Measurements from ENCODE around the gene RAP1GDS1.

The RAP1GDS1 gene

DNA sequence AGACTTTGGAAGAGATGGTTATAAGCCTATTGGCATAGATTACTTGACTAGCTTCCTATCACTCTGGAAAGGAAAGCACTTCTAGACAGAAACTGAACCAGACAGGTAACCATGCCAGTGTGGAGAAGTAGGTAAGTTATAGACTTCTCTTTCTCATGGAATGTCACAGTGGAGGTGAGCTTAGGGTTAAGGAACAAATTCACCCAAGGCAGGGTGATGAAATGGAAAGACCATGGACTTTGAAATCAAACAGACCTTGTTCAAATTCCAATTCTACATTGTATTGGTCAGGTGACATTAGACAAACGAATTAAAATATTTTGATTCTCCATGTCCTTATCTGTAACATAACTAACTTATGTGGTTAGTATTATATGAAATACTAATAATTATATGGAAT, 7.7 kb upstream of the RAP1GDS1 start:
- TF ChIP-seq, protein P1, sequence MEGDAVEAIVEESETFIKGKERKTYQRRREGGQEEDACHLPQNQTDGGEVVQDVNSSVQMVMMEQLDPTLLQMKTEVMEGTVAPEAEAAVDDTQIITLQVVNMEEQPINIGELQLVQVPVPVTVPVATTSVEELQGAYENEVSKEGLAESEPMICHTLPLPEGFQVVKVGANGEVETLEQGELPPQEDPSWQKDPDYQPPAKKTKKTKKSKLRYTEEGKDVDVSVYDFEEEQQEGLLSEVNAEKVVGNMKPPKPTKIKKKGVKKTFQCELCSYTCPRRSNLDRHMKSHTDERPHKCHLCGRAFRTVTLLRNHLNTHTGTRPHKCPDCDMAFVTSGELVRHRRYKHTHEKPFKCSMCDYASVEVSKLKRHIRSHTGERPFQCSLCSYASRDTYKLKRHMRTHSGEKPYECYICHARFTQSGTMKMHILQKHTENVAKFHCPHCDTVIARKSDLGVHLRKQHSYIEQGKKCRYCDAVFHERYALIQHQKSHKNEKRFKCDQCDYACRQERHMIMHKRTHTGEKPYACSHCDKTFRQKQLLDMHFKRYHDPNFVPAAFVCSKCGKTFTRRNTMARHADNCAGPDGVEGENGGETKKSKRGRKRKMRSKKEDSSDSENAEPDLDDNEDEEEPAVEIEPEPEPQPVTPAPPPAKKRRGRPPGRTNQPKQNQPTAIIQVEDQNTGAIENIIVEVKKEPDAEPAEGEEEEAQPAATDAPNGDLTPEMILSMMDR (IDR thresholded peaks at IDR 0.05; ENCODE audit: borderline replicate concordance, extremely low read depth, low read length, poor library complexity, severe bottlenecking), result no peak
- TF ChIP-seq EZH2 (IDR thresholded peaks at IDR 0.05; ENCODE audit: borderline replicate concordance, low read depth, low read length, severe bottlenecking), result no peak
- DNase-seq (no peak), ATAC-seq (ENCODE audit: insufficient read depth, low read depth) (no peak)
- Histone ChIP-seq H2AFZ (ENCODE audit: low read depth, low read length) (no peak overlapping the region), H3K27me3 (ENCODE audit: insufficient read depth, low read length, poor library complexity) (no peaks in the 10 kb centered on the region), H3K4me3 (ENCODE audit: low read depth in 1 of 2, low read length in 2 of 2) (no peak overlapping the region), H3K9me3 (ENCODE audit: insufficient read depth, low read length, severe bottlenecking) (no peaks in the 10 kb centered on the region), H3K4me2 (ENCODE audit: insufficient read depth, low read length) (no peak overlapping the region), H3K9ac (ENCODE audit: low read depth, low read length) (no peak overlapping the region), H4K20me1 (ENCODE audit: insufficient read depth, low read length) (no peaks in the 10 kb centered on the region), H3K4me1 (ENCODE audit: insufficient read depth, low read length) (no peaks in the 10 kb centered on the region), H3K79me2 (ENCODE audit: insufficient read depth, low read length) (no peaks in the 10 kb centered on the region), H3K27ac (ENCODE audit: low read length) (no peak overlapping the region), H3K36me3 (ENCODE audit: insufficient read depth, low read length) (no peaks in the 10 kb centered on the region)

- H3K79me2 ChIP-seq (ENCODE audit: insufficient read depth, low read length), result peaks cover 57% of the 10 kb centered on the region
- no peak for DNase-seq
- TF ChIP-seq EZH2 (IDR thresholded peaks at IDR 0.05; ENCODE audit: borderline replicate concordance, low read depth, low read length, severe bottlenecking), result no peak
- TF ChIP-seq, protein P1 (IDR thresholded peaks at IDR 0.05; ENCODE audit: borderline replicate concordance, extremely low read depth, low read length, poor library complexity, severe bottlenecking), result peak; percentile 15
Observed at GRCh38 chr4:98260047-98260578, 1.1 kb upstream of the RAP1GDS1 start.

GRCh38 chr4:98261405-98262291, 464 bp downstream of the RAP1GDS1 start:
- no peaks in the 10 kb centered on the region for H3K9me3 ChIP-seq (ENCODE audit: insufficient read depth, low read length, severe bottlenecking)
- peak overlapping the region; percentile 92 for H3K27ac ChIP-seq (ENCODE audit: low read length)
- H3K4me2 ChIP-seq (ENCODE audit: insufficient read depth, low read length), result peak overlapping the region; percentile 85
- TF ChIP-seq, protein P1 (IDR thresholded peaks at IDR 0.05; ENCODE audit: borderline replicate concordance, extremely low read depth, low read length, poor library complexity, severe bottlenecking), result no peak
- no peak for TF ChIP-seq EZH2 (IDR thresholded peaks at IDR 0.05; ENCODE audit: borderline replicate concordance, low read depth, low read length, severe bottlenecking)
- H3K9ac ChIP-seq (ENCODE audit: low read depth, low read length), result peak overlapping the region; percentile 91
- peak; percentile 65 for DNase-seq
- H3K4me3 ChIP-seq (ENCODE audit: low read depth in 1 of 2, low read length in 2 of 2), result peak overlapping the region; percentile 70 to 75
- peak overlapping the region; percentile 87 for H2AFZ ChIP-seq (ENCODE audit: low read depth, low read length)
- H3K27me3 ChIP-seq (ENCODE audit: insufficient read depth, low read length, poor library complexity), result no peaks in the 10 kb centered on the region
- peaks cover 73% of the 10 kb centered on the region for H3K79me2 ChIP-seq (ENCODE audit: insufficient read depth, low read length)
- peaks cover 15% of the 10 kb centered on the region; the same call in 1 of the 2 replicates for H4K20me1 ChIP-seq (ENCODE audit: insufficient read depth, low read length)
- peaks cover 3% of the 10 kb centered on the region for H3K36me3 ChIP-seq (ENCODE audit: insufficient read depth, low read length)
- peaks cover 44% of the 10 kb centered on the region for H3K4me1 ChIP-seq (ENCODE audit: insufficient read depth, low read length)
- peak; percentile 57 for ATAC-seq (ENCODE audit: insufficient read depth, low read depth)

More at GRCh38 chr4:98260047-98260578, 1.1 kb upstream of the RAP1GDS1 start:
- H3K36me3 ChIP-seq (ENCODE audit: insufficient read depth, low read length), result peaks cover 2% of the 10 kb centered on the region
- H3K27ac ChIP-seq (ENCODE audit: low read length), result peak overlapping the region; percentile 95
- H4K20me1 ChIP-seq (ENCODE audit: insufficient read depth, low read length), result peaks cover 13% of the 10 kb centered on the region; the same call in 1 of the 2 replicates
- H3K9me3 ChIP-seq (ENCODE audit: insufficient read depth, low read length, severe bottlenecking), result no peaks in the 10 kb centered on the region
- H3K4me3 ChIP-seq (ENCODE audit: low read depth in 1 of 2, low read length in 2 of 2), result peak overlapping the region; percentile 55 to 70
- H3K9ac ChIP-seq (ENCODE audit: low read depth, low read length), result peak overlapping the region; percentile 91
- peak overlapping the region; percentile 70 for H3K4me2 ChIP-seq (ENCODE audit: insufficient read depth, low read length)
- peak; percentile 32 for ATAC-seq (ENCODE audit: insufficient read depth, low read depth)
- peaks cover 38% of the 10 kb centered on the region for H3K4me1 ChIP-seq (ENCODE audit: insufficient read depth, low read length)
- no peaks in the 10 kb centered on the region for H3K27me3 ChIP-seq (ENCODE audit: insufficient read depth, low read length, poor library complexity)
- H2AFZ ChIP-seq (ENCODE audit: low read depth, low read length), result peak overlapping the region; percentile 75

All from DND-41 (cell line).